Chondrocyte (in vitro differentiated cells): Measurements from ENCODE around the gene EGFR. TPM values are rescaled to one million over a fixed set of nuclear protein-coding genes. Genes with fewer than 3 reads are reported as not detected.

Source experiments
- DNase-seq: peaks from one replicate; pipeline ENCODE4 v3.0.0; 2021; ENCODE audit warnings: mixed read lengths, low spot score
- H3K27ac Mint-ChIP-seq: one replicate; pipeline ENCODE4 v1.8.0; 2021; ENCODE audit warnings: mild to moderate bottlenecking, moderate library complexity, mixed read lengths; ENCODE audit not compliant: unreplicated experiment
- H3K27me3 Mint-ChIP-seq: 2 replicates; pipeline ENCODE4 v1.8.0; 2021; ENCODE audit warnings: low read depth, mixed read lengths
- H3K36me3 Mint-ChIP-seq: 2 replicates; pipeline ENCODE4 v1.8.0; 2021; ENCODE audit warnings: low read depth, mixed read lengths
- H3K4me1 Mint-ChIP-seq: 2 replicates; pipeline ENCODE4 v1.8.0; 2021; ENCODE audit warnings: low read depth, mild to moderate bottlenecking, mixed read lengths
- H3K4me3 Mint-ChIP-seq: one replicate; pipeline ENCODE4 v1.8.0; 2021; ENCODE audit warnings: mild to moderate bottlenecking, moderate library complexity, mixed read lengths; ENCODE audit not compliant: unreplicated experiment
- H3K9me3 Mint-ChIP-seq: 2 replicates; pipeline ENCODE4 v1.8.0; 2021; ENCODE audit warnings: low read depth, mixed read lengths
- total RNA-seq: library from RNA; stranded (reverse); gene quantifications from 3 replicates; pipeline ENCODE4 v1.2.1, GENCODE V29; 2021
- TF ChIP-seq, protein P1 (sequence below): fragments of 200-600 bp; sonication (generic); IDR thresholded peaks from 2 replicates; pipeline ENCODE4 v1.5.0; 2021; ENCODE audit warnings: antibody characterized with exemption, mild to moderate bottlenecking, moderate library complexity

EGFR gene
- total RNA-seq, 1 donor from 2014 or later, result 25.5 TPM

- peaks cover 4% of the 10 kb centered on the region for H3K4me1 Mint-ChIP-seq
- peaks cover 8% of the 10 kb centered on the region for H3K9me3 Mint-ChIP-seq
- H3K27ac Mint-ChIP-seq, result no peak overlapping the region
- no peaks in the 10 kb centered on the region for H3K36me3 Mint-ChIP-seq
- TF ChIP-seq, protein P1, sequence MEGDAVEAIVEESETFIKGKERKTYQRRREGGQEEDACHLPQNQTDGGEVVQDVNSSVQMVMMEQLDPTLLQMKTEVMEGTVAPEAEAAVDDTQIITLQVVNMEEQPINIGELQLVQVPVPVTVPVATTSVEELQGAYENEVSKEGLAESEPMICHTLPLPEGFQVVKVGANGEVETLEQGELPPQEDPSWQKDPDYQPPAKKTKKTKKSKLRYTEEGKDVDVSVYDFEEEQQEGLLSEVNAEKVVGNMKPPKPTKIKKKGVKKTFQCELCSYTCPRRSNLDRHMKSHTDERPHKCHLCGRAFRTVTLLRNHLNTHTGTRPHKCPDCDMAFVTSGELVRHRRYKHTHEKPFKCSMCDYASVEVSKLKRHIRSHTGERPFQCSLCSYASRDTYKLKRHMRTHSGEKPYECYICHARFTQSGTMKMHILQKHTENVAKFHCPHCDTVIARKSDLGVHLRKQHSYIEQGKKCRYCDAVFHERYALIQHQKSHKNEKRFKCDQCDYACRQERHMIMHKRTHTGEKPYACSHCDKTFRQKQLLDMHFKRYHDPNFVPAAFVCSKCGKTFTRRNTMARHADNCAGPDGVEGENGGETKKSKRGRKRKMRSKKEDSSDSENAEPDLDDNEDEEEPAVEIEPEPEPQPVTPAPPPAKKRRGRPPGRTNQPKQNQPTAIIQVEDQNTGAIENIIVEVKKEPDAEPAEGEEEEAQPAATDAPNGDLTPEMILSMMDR, result no peak
- H3K27me3 Mint-ChIP-seq, result no peaks in the 10 kb centered on the region
- no peak for DNase-seq
- H3K4me3 Mint-ChIP-seq, result no peak overlapping the region
Observed at GRCh38 chr7:55013851-55014250, 5.0 kb upstream of the EGFR start.

DNA sequence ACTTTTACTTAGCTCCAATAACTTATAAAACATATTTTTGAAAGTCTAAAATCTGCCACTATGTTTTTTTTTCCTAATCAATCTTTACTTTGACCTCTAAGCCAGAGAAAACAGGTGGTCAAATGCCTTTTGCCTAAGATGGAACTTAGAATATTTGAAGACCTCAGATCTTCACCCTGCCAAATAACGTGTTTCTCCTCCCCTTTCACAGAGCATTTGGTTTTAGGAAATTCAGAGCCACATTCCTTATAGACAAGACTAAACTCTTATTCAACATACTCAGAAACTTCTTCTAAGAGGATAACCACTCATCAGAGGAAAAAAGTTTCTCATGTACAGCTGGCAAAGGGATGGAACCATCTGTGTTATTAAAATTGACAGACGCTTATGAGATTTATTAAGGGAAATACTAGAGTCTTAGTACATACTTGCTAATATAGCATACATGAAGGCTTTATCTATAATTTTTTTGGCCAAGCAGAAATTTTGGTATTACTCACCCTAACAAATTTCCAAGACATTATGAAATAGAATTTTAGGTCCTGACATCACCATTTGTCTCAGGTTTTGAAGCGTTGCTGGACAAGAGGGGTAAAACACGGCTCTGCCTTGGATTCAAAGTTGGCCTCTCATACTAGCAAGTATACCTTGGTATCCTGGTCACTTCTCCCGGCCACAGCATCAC lies 2.6 kb upstream of the EGFR start:
- Mint-ChIP-seq H3K27me3 (no peaks in the 10 kb centered on the region), H3K4me1 (peaks cover 7% of the 10 kb centered on the region), H3K27ac (no peak overlapping the region), H3K4me3 (no peak overlapping the region), H3K36me3 (no peaks in the 10 kb centered on the region), H3K9me3 (peaks cover 6% of the 10 kb centered on the region)
- TF ChIP-seq, protein P1, result no peak
- no peak for DNase-seq

GRCh38 chr7:55016746-55017090 lies 2.1 kb upstream of the EGFR start:
- no peak for DNase-seq
- no peaks in the 10 kb centered on the region for H3K27me3 Mint-ChIP-seq
- no peak overlapping the region for H3K4me3 Mint-ChIP-seq
- peaks cover 9% of the 10 kb centered on the region for H3K4me1 Mint-ChIP-seq
- peaks cover 6% of the 10 kb centered on the region for H3K9me3 Mint-ChIP-seq
- H3K27ac Mint-ChIP-seq, result no peak overlapping the region
- H3K36me3 Mint-ChIP-seq, result no peaks in the 10 kb centered on the region
- TF ChIP-seq, protein P1, result no peak

GRCh38 chr7:55017841-55018240 lies 976 bp upstream of the EGFR start:
- Mint-ChIP-seq H3K9me3 (peaks cover 6% of the 10 kb centered on the region), H3K27ac (no peak overlapping the region), H3K36me3 (no peaks in the 10 kb centered on the region), H3K27me3 (no peaks in the 10 kb centered on the region), H3K4me1 (peaks cover 20% of the 10 kb centered on the region), H3K4me3 (no peak overlapping the region)
- no peak for DNase-seq
- TF ChIP-seq, protein P1, result no peak

GRCh38 chr7:55019191-55019690 lies 424 bp downstream of the EGFR start:
- no peaks in the 10 kb centered on the region for H3K9me3 Mint-ChIP-seq
- no peak overlapping the region for H3K27ac Mint-ChIP-seq
- peak overlapping the region; percentile 70 for H3K4me3 Mint-ChIP-seq
- DNase-seq, result peak; percentile 84
- TF ChIP-seq, protein P1, result no peak
- peaks cover 31% of the 10 kb centered on the region for H3K4me1 Mint-ChIP-seq
- no peaks in the 10 kb centered on the region for H3K36me3 Mint-ChIP-seq
- no peaks in the 10 kb centered on the region for H3K27me3 Mint-ChIP-seq
